ENCODE measurements around the gene TRIM28.
"Not testable (repeated sequence)": the region's sequence is repeated elsewhere in the genome, so short reads cannot be mapped to it uniquely, and the experiment has no call there.

Gene TRIM28

GRCh38 chr19:58543826-58544590 is at the start of gene TRIM28:
Gene TRIM28 (plus strand): TSS chr19:58544064. CDS start chr19:58544758, 694 bp downstream.
- DNase-seq (ENCODE audit: low read depth), result peak; percentile 100

- no peak for DNase-seq (ENCODE audit: low read depth)
Measured at GRCh38 chr19:58497634-58498170, 46.2 kb upstream of the TRIM28 start.

GRCh38 chr19:58498316-58499020 is 45.4 kb upstream of the TRIM28 start:
- no peak for DNase-seq (ENCODE audit: low read depth)

- peak; percentile 99 for DNase-seq (ENCODE audit: low read depth)
Measured at GRCh38 chr19:58499021-58499927, 44.6 kb upstream of the TRIM28 start.

- DNase-seq (ENCODE audit: low read depth), result no peak
Measured at GRCh38 chr19:58500242-58500641, 43.6 kb upstream of the TRIM28 start.

- DNase-seq (ENCODE audit: low read depth), result not testable (repeated sequence)
Measured at GRCh38 chr19:58507602-58508223, 36.2 kb upstream of the TRIM28 start.

GRCh38 chr19:58509731-58510083 is 34.2 kb upstream of the TRIM28 start:
- DNase-seq (ENCODE audit: low read depth), result no peak

- DNase-seq (ENCODE audit: low read depth), result no peak
Measured at GRCh38 chr19:58510084-58510862, 33.6 kb upstream of the TRIM28 start.

- no peak for DNase-seq (ENCODE audit: low read depth)
Measured at GRCh38 chr19:58511353-58512208, 32.3 kb upstream of the TRIM28 start, which contains the start of gene SLC27A5. Gene SLC27A5 (minus strand): TSS chr19:58511992. CDS start chr19:58511955, 37 bp downstream.

- DNase-seq (ENCODE audit: low read depth), result no peak
Measured at GRCh38 chr19:58513213-58513693, 30.6 kb upstream of the TRIM28 start.

- peak; percentile 89 for DNase-seq (ENCODE audit: low read depth)
Measured at GRCh38 chr19:58513694-58514563, 29.9 kb upstream of the TRIM28 start.

GRCh38 chr19:58514564-58515022 is 29.3 kb upstream of the TRIM28 start:
- no peak for DNase-seq (ENCODE audit: low read depth)

- no peak for DNase-seq (ENCODE audit: low read depth)
Measured at GRCh38 chr19:58515259-58515658, 28.6 kb upstream of the TRIM28 start.

GRCh38 chr19:58516246-58516836 is 27.5 kb upstream of the TRIM28 start:
- no peak for DNase-seq (ENCODE audit: low read depth)

GRCh38 chr19:58516964-58517833 is 26.7 kb upstream of the TRIM28 start:
- no peak for DNase-seq (ENCODE audit: low read depth)

GRCh38 chr19:58518256-58519086 is 25.4 kb upstream of the TRIM28 start:
- no peak for DNase-seq (ENCODE audit: low read depth)

GRCh38 chr19:58519087-58519354 is 24.8 kb upstream of the TRIM28 start:
- no peak for DNase-seq (ENCODE audit: low read depth)

Measured in stimulated activated CD8-positive, alpha-beta memory T cell treated with anti-CD3 and anti-CD28 coated beads, Interleukin-7, amount 100 ng/mL, for 24 hours (primary cell).